Calu3 (cell line): ENCODE data around the gene AIF1L. TPM values are rescaled to one million over a fixed set of nuclear protein-coding genes. Genes with fewer than 3 reads are reported as not detected.

Source experiments
- BruUV-seq: library from RNA; stranded (reverse); fragments of 400-500 nt; replicated peaks from 2 replicates; lab custom pipeline; 2021; lab: Mats Ljungman, UMichigan
- CTCF ChIA-PET: fragments of 300-600 bp; sonication (Branson Sonifier 250); formaldehyde crosslinking; loops from one replicate; lab custom pipeline; 2022; ENCODE audit warnings: antibody characterized with exemption; lab: Charles Lee
- DNase-seq: peaks from one replicate; pipeline ENCODE4 v3.0.0; 2022
- H3K27ac Mint-ChIP-seq: one replicate; pipeline ENCODE4 v1.8.0; 2022; ENCODE audit warnings: mixed read lengths; ENCODE audit not compliant: unreplicated experiment
- H3K27me3 Mint-ChIP-seq: one replicate; pipeline ENCODE4 v1.8.0; 2022; ENCODE audit warnings: mixed read lengths; ENCODE audit not compliant: unreplicated experiment
- H3K36me3 Mint-ChIP-seq: one replicate; pipeline ENCODE4 v1.8.0; 2022; ENCODE audit warnings: mild to moderate bottlenecking, moderate library complexity, mixed read lengths; ENCODE audit not compliant: insufficient read depth, unreplicated experiment
- H3K4me1 Mint-ChIP-seq: one replicate; pipeline ENCODE4 v1.8.0; 2022; ENCODE audit warnings: mild to moderate bottlenecking, low read depth, mixed read lengths; ENCODE audit not compliant: unreplicated experiment
- H3K4me3 Mint-ChIP-seq: one replicate; pipeline ENCODE4 v1.8.0; 2022; ENCODE audit warnings: mild to moderate bottlenecking, low read depth, moderate library complexity, mixed read lengths; ENCODE audit not compliant: unreplicated experiment
- H3K9me3 Mint-ChIP-seq: one replicate; pipeline ENCODE4 v1.8.0; 2022; ENCODE audit warnings: low read depth, mixed read lengths; ENCODE audit not compliant: unreplicated experiment
- intact Hi-C: fragments of 100-400 bp; cut with micrococcal nuclease; formaldehyde crosslinking; loops from one replicate; pipeline ENCODE4 v1.10.0; 2022; ENCODE audit not compliant: unreplicated experiment
- total RNA-seq: library from RNA; stranded (reverse); gene quantifications from 2 replicates; pipeline ENCODE4 v1.2.3, GENCODE V29; 2022
- TF ChIP-seq, protein P1 (sequence below): fragments of 200-600 bp; IDR thresholded peaks from one replicate; pipeline ENCODE4 v1.8.0; 2022; ENCODE audit warnings: antibody characterized with exemption; ENCODE audit not compliant: unreplicated experiment

AIF1L gene
- total RNA-seq, 1 experiment from 2014 or later: 27.2 TPM

DNA sequence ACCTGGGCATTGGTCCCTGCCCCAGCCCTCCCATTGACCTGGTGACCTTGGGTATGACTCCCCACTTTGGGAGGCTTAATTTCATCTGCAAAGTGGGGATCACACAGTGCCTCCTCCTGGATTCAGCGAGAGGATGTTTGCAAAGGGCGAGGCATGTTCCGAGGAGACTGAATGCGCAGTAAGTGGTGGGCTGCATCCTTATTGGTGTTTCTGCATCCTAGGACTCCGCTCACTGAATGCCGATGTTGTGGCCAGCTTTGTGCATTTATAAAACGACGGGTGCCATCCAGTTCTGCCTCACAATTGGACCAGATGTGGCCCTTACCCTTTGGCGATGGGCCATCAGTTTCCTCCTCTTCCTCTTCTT, 23.5 kb upstream of the AIF1L start:
- H3K4me1 Mint-ChIP-seq: no peaks in the 10 kb centered on the region
- no peak overlapping the region for H3K4me3 Mint-ChIP-seq
- H3K9me3 Mint-ChIP-seq: no peaks in the 10 kb centered on the region
- CTCF ChIA-PET: no interaction called here
- H3K27ac Mint-ChIP-seq: no peak overlapping the region
- TF ChIP-seq, protein P1, sequence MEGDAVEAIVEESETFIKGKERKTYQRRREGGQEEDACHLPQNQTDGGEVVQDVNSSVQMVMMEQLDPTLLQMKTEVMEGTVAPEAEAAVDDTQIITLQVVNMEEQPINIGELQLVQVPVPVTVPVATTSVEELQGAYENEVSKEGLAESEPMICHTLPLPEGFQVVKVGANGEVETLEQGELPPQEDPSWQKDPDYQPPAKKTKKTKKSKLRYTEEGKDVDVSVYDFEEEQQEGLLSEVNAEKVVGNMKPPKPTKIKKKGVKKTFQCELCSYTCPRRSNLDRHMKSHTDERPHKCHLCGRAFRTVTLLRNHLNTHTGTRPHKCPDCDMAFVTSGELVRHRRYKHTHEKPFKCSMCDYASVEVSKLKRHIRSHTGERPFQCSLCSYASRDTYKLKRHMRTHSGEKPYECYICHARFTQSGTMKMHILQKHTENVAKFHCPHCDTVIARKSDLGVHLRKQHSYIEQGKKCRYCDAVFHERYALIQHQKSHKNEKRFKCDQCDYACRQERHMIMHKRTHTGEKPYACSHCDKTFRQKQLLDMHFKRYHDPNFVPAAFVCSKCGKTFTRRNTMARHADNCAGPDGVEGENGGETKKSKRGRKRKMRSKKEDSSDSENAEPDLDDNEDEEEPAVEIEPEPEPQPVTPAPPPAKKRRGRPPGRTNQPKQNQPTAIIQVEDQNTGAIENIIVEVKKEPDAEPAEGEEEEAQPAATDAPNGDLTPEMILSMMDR: no peak
- no peak for DNase-seq
- H3K36me3 Mint-ChIP-seq: no peaks in the 10 kb centered on the region
- no TSS peak for BruUV-seq
- intact Hi-C loops: no loop called here
- peaks cover 27% of the 10 kb centered on the region for H3K27me3 Mint-ChIP-seq

DNA sequence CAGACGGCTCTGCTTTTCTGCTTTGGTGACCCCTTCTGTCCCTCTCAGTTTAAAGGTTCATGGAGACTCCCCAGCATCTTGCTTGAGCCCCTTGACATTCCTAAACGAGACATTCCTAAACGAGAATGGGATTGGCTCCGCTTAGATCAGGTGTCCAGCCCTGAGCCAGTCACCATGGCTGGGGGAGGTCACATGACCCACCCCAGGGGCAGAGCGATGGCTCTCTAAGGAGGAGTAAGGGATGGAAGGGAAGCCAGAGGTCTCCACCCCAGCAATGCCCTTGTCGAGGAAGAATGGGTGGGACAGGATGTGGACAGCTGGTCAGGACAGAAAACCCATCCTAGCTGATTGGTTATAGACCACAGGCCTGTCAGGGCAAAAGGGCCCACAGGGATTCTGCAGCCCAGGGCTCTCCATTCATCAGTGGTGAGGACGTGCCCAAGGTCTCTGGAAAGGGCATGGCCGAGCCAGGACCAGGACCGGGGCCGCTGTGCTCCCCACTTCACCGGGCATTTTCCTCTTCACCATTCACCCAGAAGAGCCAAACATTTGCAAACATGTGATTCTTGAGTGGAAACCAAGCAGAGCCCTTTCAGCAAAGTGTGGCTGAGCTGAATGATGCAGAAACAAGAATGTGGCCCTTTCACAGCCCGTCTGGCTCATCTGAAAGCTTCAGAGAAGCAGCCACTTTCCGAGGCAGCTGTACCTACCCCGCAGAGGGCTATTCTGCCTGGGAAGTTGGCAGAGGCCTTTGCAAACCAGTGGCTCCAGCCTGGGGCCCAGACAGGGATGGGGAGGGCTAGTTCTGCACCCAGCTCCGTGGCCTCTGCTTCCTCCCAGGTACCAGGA, 19.8 kb upstream of the AIF1L start:
- CTCF ChIA-PET: no interaction called here
- Mint-ChIP-seq H3K27ac (no peak overlapping the region), H3K27me3 (peaks cover 13% of the 10 kb centered on the region), H3K36me3 (no peaks in the 10 kb centered on the region), H3K9me3 (no peaks in the 10 kb centered on the region), H3K4me3 (no peak overlapping the region), H3K4me1 (no peaks in the 10 kb centered on the region)
- intact Hi-C loops: no loop called here
- TF ChIP-seq, protein P1: no peak
- BruUV-seq: no TSS peak
- DNase-seq: no peak

DNA sequence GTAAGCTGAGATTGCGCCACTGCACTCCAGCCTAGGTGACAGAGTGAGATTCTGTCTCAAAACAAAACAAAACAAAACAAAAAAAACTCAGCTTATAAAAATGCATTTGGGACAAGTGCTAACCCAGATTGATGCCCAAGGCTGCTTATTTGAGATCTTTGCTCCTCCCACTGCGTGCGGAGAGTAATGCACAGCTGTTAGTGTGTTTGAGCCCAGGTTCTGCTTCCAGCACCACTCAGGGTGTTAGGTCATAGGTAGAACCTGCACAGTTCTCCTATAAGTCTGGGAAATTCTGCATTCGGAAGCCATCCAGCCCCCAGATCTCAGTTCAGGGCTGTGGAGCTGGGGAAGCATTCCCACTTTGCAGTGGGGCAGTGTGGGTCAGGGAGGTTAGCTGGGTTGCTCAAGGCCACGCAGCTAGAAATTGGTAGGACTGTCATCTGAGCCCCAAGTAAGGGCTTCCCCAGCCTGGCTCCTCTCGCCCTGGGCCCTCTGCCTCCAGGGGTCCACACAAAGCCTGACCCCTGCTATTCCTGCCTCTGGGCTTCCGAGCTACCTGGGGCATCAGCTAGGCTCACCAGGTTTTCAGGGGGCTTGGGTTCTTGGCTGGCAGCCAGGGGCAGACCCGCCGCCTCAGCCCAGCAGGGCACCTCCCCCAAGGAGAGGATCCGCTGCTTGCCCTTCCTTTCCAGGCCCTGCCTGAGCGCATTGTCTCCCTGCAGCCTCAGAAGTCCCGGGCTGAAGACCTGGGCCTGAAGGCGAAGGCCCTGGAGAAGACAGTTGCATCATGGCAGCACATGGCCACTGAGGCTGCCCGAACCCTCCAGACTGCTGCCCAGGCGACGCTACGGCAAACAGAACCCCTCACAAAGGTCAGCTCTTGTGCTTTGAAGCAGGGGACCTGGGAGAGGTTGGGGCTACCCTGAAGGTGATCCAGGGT, 17.6 kb upstream of the AIF1L start:
- Mint-ChIP-seq H3K36me3 (no peaks in the 10 kb centered on the region), H3K27ac (no peak overlapping the region), H3K4me3 (no peak overlapping the region), H3K27me3 (peaks cover 13% of the 10 kb centered on the region), H3K4me1 (no peaks in the 10 kb centered on the region), H3K9me3 (no peaks in the 10 kb centered on the region)
- TF ChIP-seq, protein P1: no peak
- BruUV-seq: no TSS peak
- CTCF ChIA-PET: interaction anchor here (0.6 kb wide), 1 partner anchor 240 kb away, joined by 6 read pairs; no protein-coding TSS in a partner anchor
- no peak for DNase-seq
- intact Hi-C loops: no loop called here

DNA sequence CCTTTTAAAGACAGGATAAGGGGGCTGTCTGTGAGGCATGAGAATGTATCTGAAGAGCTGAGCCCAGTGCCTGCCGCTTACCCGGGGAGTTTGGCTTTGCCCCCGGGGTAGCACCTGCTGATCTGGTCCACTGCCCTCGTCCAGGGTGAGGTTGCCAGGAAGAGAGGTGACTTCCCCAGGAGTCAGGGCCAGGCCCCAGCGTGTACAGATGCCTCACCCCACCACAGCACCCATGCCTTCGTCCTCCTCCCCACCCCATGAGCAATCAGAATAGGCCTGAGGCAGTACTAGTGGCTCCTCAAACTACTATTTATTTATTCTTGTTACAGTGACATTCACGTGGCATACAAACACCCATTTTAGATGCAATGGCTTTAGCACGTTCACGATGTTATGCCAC, 15.7 kb upstream of the AIF1L start:
- CTCF ChIA-PET: no interaction called here
- H3K36me3 Mint-ChIP-seq: no peaks in the 10 kb centered on the region
- H3K4me3 Mint-ChIP-seq: no peak overlapping the region
- no peaks in the 10 kb centered on the region for H3K9me3 Mint-ChIP-seq
- BruUV-seq: no TSS peak
- H3K4me1 Mint-ChIP-seq: no peaks in the 10 kb centered on the region
- peaks cover 13% of the 10 kb centered on the region for H3K27me3 Mint-ChIP-seq
- intact Hi-C loops: no loop called here
- H3K27ac Mint-ChIP-seq: no peak overlapping the region
- no peak for DNase-seq
- TF ChIP-seq, protein P1: no peak
